ENCODE data around the gene UBL7. TPM values are rescaled to one million over a fixed set of nuclear protein-coding genes. Genes with fewer than 3 reads are reported as not detected.
"Not testable (repeated sequence)": the region's sequence is repeated elsewhere in the genome, so short reads cannot be mapped to it uniquely, and the experiment has no call there.

UBL7 gene
- polyA plus RNA-seq, 1 donor from 2014 or later = 70.7 TPM

- no peaks in the 10 kb centered on the region for H4K20me1 ChIP-seq (ENCODE audit: insufficient read depth)
- no peak overlapping the region for H3K4me2 ChIP-seq (ENCODE audit: low read length)
- H3K4me3 ChIP-seq (ENCODE audit: low read length) = no peak overlapping the region
- no peak overlapping the region for H2AFZ ChIP-seq (ENCODE audit: low read depth, low read length)
- no peak overlapping the region for H3K27ac ChIP-seq (ENCODE audit: low read length)
- no peaks in the 10 kb centered on the region for H3K79me2 ChIP-seq (replicated peaks; ENCODE audit: insufficient read depth, low read length)
- no peaks in the 10 kb centered on the region for H3K9me3 ChIP-seq (ENCODE audit: low read length)
- no peaks in the 10 kb centered on the region for H3K36me3 ChIP-seq (ENCODE audit: insufficient read depth, low read length)
- no peaks in the 10 kb centered on the region for H3K27me3 ChIP-seq (ENCODE audit: insufficient read depth, low read depth, low read length)
- no peaks in the 10 kb centered on the region for H3F3A ChIP-seq (ENCODE audit: insufficient read depth, low read length, poor library complexity, severe bottlenecking)
- TF ChIP-seq SMC3 (conservative IDR thresholded peaks at IDR 0.05; ENCODE audit: poor library complexity) (no peak), POLR2AphosphoS5 (IDR thresholded peaks at IDR 0.05) (no peak), MXI1 (conservative IDR thresholded peaks at IDR 0.05; ENCODE audit: poor library complexity, severe bottlenecking) (no peak), TAF1 (IDR thresholded peaks at IDR 0.05; ENCODE audit: low read depth) (no peak), EP300 (conservative IDR thresholded peaks at IDR 0.05; ENCODE audit: poor library complexity, severe bottlenecking) (no peak), RAD21 (conservative IDR thresholded peaks at IDR 0.05) (no peak), EZH2 (IDR thresholded peaks at IDR 0.05; ENCODE audit: borderline replicate concordance, insufficient read depth, low read length, poor library complexity, severe bottlenecking) (no peak)
- TF ChIP-seq, protein P1, sequence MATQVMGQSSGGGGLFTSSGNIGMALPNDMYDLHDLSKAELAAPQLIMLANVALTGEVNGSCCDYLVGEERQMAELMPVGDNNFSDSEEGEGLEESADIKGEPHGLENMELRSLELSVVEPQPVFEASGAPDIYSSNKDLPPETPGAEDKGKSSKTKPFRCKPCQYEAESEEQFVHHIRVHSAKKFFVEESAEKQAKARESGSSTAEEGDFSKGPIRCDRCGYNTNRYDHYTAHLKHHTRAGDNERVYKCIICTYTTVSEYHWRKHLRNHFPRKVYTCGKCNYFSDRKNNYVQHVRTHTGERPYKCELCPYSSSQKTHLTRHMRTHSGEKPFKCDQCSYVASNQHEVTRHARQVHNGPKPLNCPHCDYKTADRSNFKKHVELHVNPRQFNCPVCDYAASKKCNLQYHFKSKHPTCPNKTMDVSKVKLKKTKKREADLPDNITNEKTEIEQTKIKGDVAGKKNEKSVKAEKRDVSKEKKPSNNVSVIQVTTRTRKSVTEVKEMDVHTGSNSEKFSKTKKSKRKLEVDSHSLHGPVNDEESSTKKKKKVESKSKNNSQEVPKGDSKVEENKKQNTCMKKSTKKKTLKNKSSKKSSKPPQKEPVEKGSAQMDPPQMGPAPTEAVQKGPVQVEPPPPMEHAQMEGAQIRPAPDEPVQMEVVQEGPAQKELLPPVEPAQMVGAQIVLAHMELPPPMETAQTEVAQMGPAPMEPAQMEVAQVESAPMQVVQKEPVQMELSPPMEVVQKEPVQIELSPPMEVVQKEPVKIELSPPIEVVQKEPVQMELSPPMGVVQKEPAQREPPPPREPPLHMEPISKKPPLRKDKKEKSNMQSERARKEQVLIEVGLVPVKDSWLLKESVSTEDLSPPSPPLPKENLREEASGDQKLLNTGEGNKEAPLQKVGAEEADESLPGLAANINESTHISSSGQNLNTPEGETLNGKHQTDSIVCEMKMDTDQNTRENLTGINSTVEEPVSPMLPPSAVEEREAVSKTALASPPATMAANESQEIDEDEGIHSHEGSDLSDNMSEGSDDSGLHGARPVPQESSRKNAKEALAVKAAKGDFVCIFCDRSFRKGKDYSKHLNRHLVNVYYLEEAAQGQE (IDR thresholded peaks at IDR 0.05; ENCODE audit: borderline replicate concordance) = no peak
- TF ChIP-seq, protein P2, sequence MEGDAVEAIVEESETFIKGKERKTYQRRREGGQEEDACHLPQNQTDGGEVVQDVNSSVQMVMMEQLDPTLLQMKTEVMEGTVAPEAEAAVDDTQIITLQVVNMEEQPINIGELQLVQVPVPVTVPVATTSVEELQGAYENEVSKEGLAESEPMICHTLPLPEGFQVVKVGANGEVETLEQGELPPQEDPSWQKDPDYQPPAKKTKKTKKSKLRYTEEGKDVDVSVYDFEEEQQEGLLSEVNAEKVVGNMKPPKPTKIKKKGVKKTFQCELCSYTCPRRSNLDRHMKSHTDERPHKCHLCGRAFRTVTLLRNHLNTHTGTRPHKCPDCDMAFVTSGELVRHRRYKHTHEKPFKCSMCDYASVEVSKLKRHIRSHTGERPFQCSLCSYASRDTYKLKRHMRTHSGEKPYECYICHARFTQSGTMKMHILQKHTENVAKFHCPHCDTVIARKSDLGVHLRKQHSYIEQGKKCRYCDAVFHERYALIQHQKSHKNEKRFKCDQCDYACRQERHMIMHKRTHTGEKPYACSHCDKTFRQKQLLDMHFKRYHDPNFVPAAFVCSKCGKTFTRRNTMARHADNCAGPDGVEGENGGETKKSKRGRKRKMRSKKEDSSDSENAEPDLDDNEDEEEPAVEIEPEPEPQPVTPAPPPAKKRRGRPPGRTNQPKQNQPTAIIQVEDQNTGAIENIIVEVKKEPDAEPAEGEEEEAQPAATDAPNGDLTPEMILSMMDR (IDR thresholded peaks at IDR 0.05; ENCODE audit: poor library complexity, severe bottlenecking) = no peak
- no peaks in the 10 kb centered on the region for H3K9me2 ChIP-seq (ENCODE audit: insufficient read depth, low read length)
- no peak overlapping the region for H3K9ac ChIP-seq (ENCODE audit: low read length)
Measured at GRCh38 chr15:74458473-74458872, 2.5 kb downstream of the UBL7 start.

DNA sequence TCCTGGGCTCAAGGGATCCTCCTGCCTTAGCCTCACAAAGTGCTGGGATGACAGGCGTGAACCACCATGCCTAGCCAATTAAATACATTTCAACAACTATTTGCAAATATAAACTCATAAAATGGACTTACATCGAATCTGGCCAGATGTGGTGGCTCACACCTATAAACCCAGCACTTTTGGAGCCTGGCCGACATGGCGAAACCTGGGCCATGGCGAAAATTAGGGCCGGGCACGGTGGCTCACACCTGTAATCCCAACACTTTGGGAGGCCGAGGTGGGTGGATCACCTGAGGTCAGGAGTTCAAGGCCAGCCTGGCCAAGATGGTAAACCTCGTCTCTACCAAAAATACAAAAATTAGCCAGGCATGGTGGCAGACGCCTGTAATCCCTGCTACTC, 3.9 kb downstream of the UBL7 start:
- not testable (repeated sequence) for H3K27ac ChIP-seq (ENCODE audit: low read length)

More for the DNA sequence above, 3.9 kb downstream of the UBL7 start:
- not testable (repeated sequence) for H3K9me3 ChIP-seq (ENCODE audit: low read length); H3K36me3 ChIP-seq (ENCODE audit: insufficient read depth, low read length); H3K9ac ChIP-seq (ENCODE audit: low read length); H3K9me2 ChIP-seq (ENCODE audit: insufficient read depth, low read length); H3K27me3 ChIP-seq (ENCODE audit: insufficient read depth, low read depth, low read length); H3K79me2 ChIP-seq (replicated peaks; ENCODE audit: insufficient read depth, low read length); H3F3A ChIP-seq (ENCODE audit: insufficient read depth, low read length, poor library complexity, severe bottlenecking); H4K20me1 ChIP-seq (ENCODE audit: insufficient read depth); H3K4me3 ChIP-seq (ENCODE audit: low read length); H2AFZ ChIP-seq (ENCODE audit: low read depth, low read length); H3K4me2 ChIP-seq (ENCODE audit: low read length)

All from neural cell (in vitro differentiated cells).